GM19324 (cell line): ENCODE results near the gene ARFGAP2.

Source experiments
- ATAC-seq: cut with Tn5 transposase; IDR thresholded peaks from one replicate; pipeline ENCODE4 v1.9.1; 2021; ENCODE audit warnings: mild to moderate bottlenecking, moderate library complexity; ENCODE audit not compliant: unreplicated experiment, low FRiP score

The ARFGAP2 gene

GRCh38 chr11:47152126-47152952 is 24.3 kb downstream of the ARFGAP2 start:
- ATAC-seq, result no peak

GRCh38 chr11:47149782-47150181 is 26.9 kb downstream of the ARFGAP2 start:
- ATAC-seq, result no peak

GRCh38 chr11:47148903-47149531 is 27.7 kb downstream of the ARFGAP2 start:
- ATAC-seq, result no peak

GRCh38 chr11:47148270-47148669 is 28.4 kb downstream of the ARFGAP2 start:
- no peak for ATAC-seq

GRCh38 chr11:47147681-47148080 is 29.0 kb downstream of the ARFGAP2 start:
- ATAC-seq, result no peak

GRCh38 chr11:47147250-47147649 is 29.4 kb downstream of the ARFGAP2 start:
- no peak for ATAC-seq

- no peak for ATAC-seq
Measured at GRCh38 chr11:47144541-47144940, 32.1 kb downstream of the ARFGAP2 start.

- no peak for ATAC-seq
Measured at GRCh38 chr11:47143322-47143721, 33.4 kb downstream of the ARFGAP2 start.

- ATAC-seq, result no peak
Measured at GRCh38 chr11:47139878-47140277, 36.8 kb downstream of the ARFGAP2 start.

GRCh38 chr11:47137476-47137875 is 39.2 kb downstream of the ARFGAP2 start:
- no peak for ATAC-seq

- ATAC-seq, result no peak
Measured at GRCh38 chr11:47136921-47137320, 39.8 kb downstream of the ARFGAP2 start.

GRCh38 chr11:47136327-47136726 is 40.4 kb downstream of the ARFGAP2 start:
- no peak for ATAC-seq

GRCh38 chr11:47132981-47133380 is 43.7 kb downstream of the ARFGAP2 start:
- no peak for ATAC-seq

- ATAC-seq, result no peak
Measured at GRCh38 chr11:47132490-47132889, 44.2 kb downstream of the ARFGAP2 start.

GRCh38 chr11:47131136-47131535 is 45.5 kb downstream of the ARFGAP2 start:
- no peak for ATAC-seq

- ATAC-seq, result no peak
Measured at GRCh38 chr11:47130543-47130942, 46.1 kb downstream of the ARFGAP2 start.

GRCh38 chr11:47127213-47127612 is 49.5 kb downstream of the ARFGAP2 start:
- no peak for ATAC-seq

GRCh38 chr11:47125083-47125482 is 51.6 kb downstream of the ARFGAP2 start:
- ATAC-seq, result no peak

GRCh38 chr11:47124675-47125074 is 52.0 kb downstream of the ARFGAP2 start:
- ATAC-seq, result no peak

GRCh38 chr11:47123094-47123493 is 53.6 kb downstream of the ARFGAP2 start:
- no peak for ATAC-seq

GRCh38 chr11:47121731-47122130 is 54.9 kb downstream of the ARFGAP2 start:
- no peak for ATAC-seq

- ATAC-seq, result no peak
Measured at GRCh38 chr11:47121056-47121455, 55.6 kb downstream of the ARFGAP2 start.
